M059J (cell line): ENCODE data around the gene NBPF3. TPM values are rescaled to one million over a fixed set of nuclear protein-coding genes. Genes with fewer than 3 reads are reported as not detected.
"Not testable (repeated sequence)": the region's sequence is repeated elsewhere in the genome, so short reads cannot be mapped to it uniquely, and the experiment has no call there.

Experiments
- DNase-seq: peaks from one replicate; pipeline ENCODE4 v3.0.0-alpha.2; 2012; ENCODE audit warnings: low read depth
- total RNA-seq: library from RNA; depleted of rRNA; stranded (reverse); fragments of >200 nt; shearing (Covaris generic); gene quantifications from 2 replicates; pipeline ENCODE4 v1.2.3, GENCODE V29; 2014

The NBPF3 gene
- total RNA-seq, 1 experiment from 2014 or later, result 21.6 TPM

- not testable (repeated sequence) for DNase-seq
These were observed 1.2 kb upstream of the NBPF3 start for GRCh38 chr1:21438646-21439312.

GRCh38 chr1:21439345-21439720 is 604 bp upstream of the NBPF3 start:
- DNase-seq, result no peak

- peak; percentile 51 for DNase-seq
These were observed 741 bp downstream of the NBPF3 start for GRCh38 chr1:21440630-21441125.

DNA sequence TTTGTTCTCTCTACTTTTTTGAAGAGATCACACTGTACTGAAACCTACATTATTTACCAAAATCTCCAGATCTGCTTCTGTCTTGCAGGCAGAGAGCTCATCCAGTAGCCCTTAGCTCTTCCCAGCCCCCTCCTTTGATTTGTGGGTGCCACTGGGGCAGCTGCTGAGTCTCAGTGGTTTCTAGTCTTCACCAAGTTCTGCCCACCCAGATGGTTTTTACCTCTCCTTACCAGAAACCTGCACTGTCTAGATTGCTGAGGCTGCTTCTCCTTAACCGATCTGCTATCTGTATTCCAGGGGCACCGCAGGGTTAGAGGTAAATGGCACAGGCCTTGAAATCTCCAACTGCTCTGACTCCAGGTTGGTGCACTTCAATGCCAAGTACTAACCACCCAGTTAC is 6.7 kb downstream of the NBPF3 start:
- not testable (repeated sequence) for DNase-seq

DNA sequence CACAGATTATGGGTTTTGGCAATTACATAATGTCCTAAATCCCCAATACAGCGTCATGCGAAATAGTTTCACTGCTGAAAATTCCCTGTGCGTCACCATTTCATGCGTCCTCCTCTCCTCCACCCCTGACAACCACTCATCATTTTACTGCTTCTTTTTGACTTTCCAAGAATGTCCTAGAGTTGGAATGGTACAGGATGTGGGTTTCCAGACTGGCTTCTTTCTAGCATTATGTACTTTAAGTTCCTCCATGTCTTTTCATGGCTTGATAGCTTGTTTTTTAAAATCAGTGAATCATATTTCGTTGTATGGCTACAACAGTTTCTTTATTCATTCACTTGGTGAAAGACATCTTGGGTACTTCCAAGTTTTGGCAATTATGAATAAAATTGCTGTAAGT is 7.4 kb downstream of the NBPF3 start:
- no peak for DNase-seq

DNA sequence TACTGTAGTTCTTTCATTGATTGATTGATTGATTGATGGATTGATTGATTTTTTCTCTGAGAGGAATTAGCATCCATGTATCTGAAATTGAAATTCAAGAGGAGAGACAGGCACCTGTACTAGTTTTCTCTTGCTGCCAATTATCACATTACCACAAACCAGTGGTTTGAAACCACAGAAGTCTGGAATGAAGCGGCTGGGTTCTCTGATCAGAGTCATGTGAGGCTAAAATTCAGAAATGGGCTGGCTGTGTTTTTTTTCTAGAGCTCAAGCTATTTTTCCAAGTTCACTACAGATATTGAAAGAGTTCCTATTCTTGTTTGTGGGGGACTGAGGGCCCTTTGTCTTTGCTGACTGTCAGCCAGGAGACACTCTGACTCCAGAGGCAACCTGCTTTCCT is 10.0 kb downstream of the NBPF3 start:
- peak; percentile 55 for DNase-seq

- peak; percentile 63 for DNase-seq
These were observed 11.3 kb downstream of the NBPF3 start for GRCh38 chr1:21451212-21451611.

DNA sequence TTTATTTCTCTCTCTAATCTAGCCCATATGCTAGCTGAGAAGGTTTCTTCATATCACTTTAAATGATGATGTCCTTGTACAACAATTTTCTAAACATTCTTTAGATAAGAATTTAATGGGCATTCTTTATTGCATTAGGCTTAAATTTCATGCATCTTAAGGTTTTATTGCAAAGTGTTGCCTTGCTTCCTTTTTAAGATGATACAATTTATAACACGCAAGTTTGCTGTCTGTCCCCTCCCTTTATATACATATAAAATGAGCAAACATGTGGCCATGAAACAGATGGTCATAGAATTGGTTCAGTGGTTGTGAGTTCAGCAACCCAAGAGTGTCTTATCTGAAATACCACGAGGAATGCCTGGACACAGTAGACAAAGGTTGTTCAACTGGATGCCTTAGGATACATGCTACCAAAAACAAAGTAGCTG is 12.1 kb downstream of the NBPF3 start:
- no peak for DNase-seq

DNA sequence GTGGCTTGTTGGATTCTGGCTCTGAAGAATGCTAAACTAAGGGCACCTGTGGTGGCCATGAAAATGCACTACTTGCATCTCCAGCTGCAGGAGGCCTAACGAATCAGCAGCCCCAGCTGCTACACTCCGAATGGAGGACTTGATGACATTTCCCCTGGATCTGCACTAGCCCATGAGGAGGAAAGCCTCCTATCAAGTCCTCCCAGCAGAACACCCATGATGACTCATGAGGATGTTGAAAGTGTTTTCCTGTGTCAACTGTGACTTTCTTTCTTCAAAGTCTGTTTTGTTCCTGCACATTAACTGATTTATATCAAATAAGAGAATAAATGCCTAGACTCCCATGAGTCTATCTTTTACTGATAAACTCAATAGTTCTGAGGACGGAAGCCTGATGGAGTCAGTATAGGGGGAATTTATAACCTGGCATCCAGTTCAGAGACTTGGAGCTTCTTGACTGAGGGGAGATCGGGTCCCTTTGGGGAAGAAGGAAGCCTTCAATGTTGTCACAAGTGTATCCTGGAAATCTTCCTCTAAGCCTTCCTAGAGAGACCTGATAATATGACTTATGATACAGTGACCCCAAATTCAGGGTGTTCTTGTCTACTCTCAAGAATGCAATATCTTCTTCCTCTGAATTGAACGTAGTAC is 14.2 kb downstream of the NBPF3 start:
- peak; percentile 82 for DNase-seq

DNA sequence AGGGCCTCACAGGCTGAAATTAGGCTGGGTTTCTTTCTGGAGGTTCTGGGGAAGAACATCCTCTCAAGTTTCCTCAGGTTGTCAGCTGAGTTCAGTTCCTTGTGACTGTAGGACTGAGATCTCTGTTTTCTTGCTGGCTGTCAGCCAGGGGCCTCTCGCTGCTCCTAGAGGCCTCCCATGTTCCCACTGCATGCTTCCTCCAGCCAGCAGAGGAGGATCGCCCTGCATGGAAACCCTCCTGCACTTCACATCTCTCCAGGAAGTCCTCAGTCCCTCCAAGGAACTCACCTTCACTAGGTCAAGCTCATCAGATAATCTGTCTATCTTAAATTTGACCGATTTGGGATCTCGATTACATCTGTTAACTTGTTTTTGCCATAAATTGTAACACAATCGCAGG is 15.0 kb downstream of the NBPF3 start:
- not testable (repeated sequence) for DNase-seq

- DNase-seq, result no peak
These were observed 17.7 kb downstream of the NBPF3 start for GRCh38 chr1:21457654-21458053.

DNA sequence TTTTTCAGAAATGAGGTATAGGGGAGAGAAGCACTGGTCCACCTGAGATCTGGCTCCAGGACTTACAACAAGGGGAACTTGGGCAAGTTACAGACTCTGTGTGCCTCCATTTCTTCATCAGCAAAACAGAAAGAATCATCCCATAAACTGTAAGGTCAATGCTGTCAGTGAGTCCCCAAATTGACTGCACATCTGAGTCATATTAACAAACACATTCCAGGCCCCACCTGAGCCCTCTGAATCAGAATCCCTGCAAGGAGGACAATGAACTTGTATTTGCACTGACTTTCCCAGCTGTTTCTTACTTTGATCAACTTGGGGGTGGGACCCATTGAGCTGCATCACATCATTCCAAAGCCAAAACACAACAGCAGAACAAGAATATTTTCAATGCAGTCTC is 25.2 kb downstream of the NBPF3 start:
- peak; percentile 23 for DNase-seq

GRCh38 chr1:21467946-21468345 is 28.0 kb downstream of the NBPF3 start:
- DNase-seq, result not testable (repeated sequence)

DNA sequence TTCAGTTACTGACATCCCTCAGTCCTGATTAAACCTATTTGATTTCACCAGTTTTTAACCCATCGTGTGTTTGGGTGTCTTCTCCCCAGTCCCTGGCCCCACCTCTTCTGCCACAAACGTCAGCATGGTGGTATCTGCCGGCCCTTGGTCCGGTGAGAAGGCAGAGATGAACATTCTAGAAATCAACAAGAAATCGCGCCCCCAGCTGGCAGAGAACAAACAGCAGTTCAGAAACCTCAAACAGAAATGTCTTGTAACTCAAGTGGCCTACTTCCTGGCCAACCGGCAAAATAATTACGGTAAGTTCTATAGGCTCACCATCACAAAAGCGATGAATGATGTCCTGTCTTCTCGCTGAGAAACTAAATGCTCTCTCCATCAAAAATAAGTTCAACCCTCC is 28.7 kb downstream of the NBPF3 start:
- DNase-seq, result no peak

DNA sequence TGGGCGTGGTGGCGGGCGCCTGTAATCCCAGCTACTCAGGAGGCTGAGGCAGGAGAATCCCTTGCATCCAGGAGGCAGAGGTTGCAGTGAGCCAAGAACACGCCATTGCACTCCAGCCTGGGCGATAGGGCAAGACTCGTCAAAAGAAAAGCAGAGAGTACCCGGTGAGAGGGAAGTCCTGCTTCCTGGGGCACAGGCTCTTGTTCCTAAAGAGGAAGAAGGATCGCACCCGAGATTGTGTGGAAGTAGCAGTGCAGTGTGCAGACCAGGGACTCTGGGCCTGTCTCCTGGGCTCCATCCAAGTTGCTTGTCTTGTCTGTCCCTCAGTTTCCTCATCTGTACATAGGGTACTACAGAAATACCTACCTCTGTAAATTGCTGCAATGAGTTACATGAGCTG is 29.6 kb downstream of the NBPF3 start:
- DNase-seq, result no peak

- no peak for DNase-seq
These were observed 32.9 kb downstream of the NBPF3 start for GRCh38 chr1:21472861-21473260.

- no peak for DNase-seq
These were observed 38.4 kb downstream of the NBPF3 start for GRCh38 chr1:21478356-21478755.

GRCh38 chr1:21483881-21484280 is 43.9 kb downstream of the NBPF3 start:
- DNase-seq, result not testable (repeated sequence)

GRCh38 chr1:21489146-21489545 is 49.2 kb downstream of the NBPF3 start:
- no peak for DNase-seq

- DNase-seq, result peak; percentile 71
These were observed 51.0 kb downstream of the NBPF3 start for GRCh38 chr1:21490774-21491487.

DNA sequence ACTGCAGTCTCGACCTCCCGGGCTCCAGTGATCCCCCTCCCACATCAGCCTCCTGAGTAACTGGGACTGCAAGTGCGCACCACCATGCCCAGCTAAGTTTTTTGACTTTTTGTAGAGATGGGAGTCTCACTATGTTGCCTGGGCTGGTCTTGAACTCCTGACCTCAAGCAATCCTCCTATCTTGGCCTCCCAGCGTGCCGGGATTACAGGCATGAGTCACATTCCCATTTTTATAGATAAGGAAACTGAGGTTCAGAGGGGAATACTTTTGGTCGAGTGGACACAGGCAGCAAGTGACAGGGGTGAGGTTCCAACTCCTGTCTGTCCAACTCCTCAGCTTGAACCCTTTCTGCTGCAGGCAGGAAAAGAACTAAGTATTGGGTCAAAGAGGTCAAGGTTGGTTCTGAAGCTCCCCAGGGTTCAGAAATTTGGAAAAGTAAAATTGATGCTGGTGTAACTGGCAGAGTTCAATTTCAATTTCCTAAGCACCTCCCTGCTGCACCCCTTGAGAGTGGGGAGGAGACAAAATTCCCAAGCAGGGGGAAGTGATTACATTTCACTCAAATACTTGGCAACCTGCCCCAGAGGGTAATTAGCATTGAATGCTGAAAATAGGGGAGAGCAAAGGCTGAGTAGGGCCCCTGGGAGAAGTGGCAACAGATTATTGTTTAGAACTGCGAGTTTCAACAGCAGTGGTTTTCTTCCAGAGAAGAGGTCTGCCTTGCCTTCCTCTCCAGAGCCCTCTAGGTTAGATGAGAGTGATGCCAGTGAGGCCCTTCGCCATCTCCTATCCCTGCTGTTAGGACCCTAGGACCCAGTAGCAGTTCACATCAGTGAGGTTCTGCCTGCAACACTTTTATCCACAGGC is 51.8 kb downstream of the NBPF3 start:
- peak; percentile 45 for DNase-seq

DNA sequence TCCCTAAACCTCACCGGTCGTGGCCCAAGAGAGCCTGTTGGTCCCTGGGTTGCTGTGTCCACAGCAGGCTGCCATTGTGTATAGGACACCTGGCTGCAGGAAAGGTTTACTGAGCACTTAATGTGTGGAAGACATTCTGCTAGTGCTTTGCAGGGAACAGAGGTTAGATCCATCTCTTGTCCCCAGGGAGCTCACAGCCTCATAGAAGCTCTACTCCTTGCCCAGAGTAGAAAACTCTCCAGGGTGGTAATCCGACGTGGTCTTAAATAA is 52.4 kb downstream of the NBPF3 start:
- no peak for DNase-seq
